NCI-H187 (cell line): ENCODE data around the gene PLIN1.
"Not testable (repeated sequence)": the region's sequence is repeated elsewhere in the genome, so short reads cannot be mapped to it uniquely, and the experiment has no call there.

Source experiments
- DNase-seq, 2 experiments: peaks; one replicate each; lab custom pipeline; 2025; lab: John Stamatoyannopoulos, UW

Gene PLIN1, protein sequence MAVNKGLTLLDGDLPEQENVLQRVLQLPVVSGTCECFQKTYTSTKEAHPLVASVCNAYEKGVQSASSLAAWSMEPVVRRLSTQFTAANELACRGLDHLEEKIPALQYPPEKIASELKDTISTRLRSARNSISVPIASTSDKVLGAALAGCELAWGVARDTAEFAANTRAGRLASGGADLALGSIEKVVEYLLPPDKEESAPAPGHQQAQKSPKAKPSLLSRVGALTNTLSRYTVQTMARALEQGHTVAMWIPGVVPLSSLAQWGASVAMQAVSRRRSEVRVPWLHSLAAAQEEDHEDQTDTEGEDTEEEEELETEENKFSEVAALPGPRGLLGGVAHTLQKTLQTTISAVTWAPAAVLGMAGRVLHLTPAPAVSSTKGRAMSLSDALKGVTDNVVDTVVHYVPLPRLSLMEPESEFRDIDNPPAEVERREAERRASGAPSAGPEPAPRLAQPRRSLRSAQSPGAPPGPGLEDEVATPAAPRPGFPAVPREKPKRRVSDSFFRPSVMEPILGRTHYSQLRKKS

DNA sequence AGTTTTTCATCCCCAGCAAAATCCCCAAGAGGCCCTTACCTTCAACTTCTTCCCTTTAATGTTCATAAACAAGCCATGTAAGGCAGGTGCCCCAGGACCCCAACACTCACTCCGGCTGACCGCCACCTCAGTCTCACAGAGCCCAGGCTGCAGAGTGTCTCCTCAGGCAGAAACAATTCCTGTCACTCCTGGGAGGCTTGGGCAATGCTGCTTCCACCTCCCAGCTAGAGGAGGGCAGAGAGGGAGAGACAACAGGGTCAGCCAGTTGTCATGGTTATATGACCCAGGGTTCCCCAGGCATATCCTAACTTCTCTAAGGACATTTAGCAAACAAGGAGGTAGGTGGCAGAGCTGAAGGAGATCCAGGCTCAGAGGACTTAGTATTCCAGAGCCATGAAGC lies at the start of gene PLIN1:
Gene PLIN1 (minus strand): TSS at position 156 of the 400 bp plus-strand sequence. CDS start 1,878 bp downstream, outside the sequence.
- DNase-seq: no peak

DNA sequence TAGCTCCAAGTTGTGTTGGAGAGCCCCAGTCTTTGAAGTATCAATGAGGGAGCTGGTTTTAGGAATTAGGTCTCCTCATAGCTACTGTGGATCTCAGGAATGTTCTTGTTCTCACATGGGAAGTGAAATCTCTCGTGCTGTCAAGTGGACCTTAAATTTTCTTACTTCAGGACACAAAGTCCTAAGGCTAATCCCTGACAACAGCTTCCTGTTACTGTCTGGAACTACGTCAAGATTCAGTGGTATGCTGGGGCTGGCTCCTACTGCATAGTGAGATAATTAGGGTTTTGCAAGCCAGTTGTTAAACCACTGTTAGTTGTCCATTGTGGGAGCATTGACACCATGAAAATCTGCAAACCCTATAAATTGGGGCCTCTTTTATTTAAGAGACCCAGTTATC lies 49.1 kb upstream of the PLIN1 start:
- no peak for DNase-seq

DNA sequence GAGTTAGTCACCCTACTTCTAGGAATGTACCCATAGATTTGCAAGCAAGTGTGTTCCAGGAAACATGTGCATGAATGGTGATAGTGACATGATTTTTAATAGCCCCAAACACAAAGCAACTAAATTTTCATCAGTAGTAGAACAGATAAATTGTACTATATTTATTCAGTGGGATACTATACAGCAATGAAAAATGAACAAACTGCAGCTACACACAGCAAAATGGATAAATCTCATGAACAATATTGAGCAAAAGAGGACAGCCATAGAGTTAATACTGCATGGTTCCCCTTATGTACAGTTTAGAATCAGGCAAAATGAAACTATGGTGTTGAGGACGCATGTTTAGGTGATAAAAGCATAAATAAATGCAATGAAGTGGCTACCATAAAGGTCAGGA lies 45.9 kb upstream of the PLIN1 start:
- no peak for DNase-seq

DNA sequence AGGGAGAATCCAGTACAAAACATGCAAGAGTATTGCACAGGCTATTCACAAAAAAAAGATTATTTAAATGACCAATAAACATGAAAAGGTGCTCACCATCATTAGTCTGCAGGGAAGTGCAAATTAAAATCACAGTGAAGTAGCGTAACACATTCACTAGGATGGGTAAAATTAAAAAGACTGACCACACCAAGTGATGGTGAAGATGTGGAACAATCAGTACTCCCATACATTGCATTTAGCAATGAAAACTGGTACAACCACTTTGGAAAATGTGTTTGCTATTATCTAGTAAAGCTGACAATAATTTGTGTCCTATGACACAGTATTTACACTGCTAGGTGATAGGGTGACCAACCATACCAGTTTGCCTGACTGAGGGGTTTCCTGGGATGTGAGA lies 45.5 kb upstream of the PLIN1 start:
- DNase-seq: no peak

DNA sequence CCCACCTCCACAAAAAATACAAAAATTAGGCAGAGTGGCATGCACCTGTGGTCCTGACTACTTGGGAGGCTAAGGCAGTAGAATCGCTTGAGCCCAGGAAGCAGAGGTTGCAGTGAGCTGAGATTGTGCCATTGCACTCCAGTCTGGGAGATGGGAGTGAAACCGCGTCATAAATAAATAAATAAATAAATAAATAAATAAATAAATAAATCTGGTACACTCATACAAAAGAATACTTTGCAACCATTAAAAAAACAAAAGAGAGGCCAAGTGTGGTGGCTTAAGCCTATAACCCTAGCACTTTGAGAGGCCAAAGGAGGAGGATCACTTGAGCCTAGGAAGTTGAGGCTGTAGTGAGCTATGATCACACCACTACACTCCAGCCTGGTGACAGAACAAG lies 43.9 kb upstream of the PLIN1 start:
- no peak for DNase-seq

DNA sequence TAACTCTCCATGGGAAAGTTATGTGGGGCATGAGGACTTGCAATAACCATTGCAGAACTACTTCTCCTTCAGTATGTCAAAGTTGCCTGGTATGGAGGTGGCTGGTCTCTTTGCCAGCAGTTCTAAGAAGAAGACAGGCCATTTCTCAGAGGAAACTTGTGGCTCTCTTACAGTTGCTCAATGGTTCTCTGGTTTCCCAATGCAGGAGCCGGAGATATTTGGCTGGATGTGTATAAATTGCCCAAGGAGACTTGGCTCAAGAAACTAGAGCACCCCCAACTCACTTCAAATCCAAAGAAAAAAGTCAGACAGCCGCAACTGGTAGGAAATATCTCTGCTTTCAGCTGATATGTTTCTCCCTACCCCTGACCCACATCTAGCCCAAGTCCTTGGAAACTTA lies 35.6 kb upstream of the PLIN1 start:
- no peak for DNase-seq

DNA sequence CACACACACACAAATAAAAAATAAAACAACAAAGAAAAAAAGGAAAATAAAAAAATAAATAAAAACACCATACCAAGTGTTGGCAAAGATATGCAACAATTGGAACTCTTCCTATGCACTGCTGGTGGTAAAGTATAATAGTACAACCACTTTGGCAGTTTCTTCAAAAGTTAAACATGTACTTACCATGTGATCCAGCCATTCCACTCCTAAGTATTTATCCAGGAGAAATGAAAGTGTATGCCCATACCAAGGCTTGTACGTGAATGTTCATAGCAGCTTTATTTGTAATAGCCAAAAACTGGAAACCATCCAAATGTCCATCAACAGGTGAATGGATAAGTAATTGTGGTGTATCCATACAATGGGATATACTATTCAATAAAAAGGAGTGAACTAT lies 28.4 kb upstream of the PLIN1 start:
- no peak for DNase-seq

DNA sequence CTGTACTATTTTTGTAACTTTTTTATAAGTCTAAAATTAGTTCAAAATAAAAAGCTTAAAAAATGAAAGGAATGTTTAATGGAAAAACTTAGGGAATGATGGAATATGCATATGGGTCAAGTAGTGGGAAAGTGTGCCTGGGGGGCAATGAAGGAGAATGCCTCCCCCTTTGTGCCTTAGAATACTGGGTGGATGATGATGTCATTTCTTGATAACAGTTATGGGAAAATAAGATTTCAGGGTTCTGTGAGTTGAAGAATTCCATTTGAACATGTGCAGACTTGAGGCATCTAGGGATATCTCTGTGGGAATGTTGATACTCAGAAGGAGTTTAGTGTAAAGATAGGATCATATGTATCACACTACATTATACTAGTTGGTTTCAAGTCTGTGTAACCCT lies 25.2 kb upstream of the PLIN1 start:
- no peak for DNase-seq

DNA sequence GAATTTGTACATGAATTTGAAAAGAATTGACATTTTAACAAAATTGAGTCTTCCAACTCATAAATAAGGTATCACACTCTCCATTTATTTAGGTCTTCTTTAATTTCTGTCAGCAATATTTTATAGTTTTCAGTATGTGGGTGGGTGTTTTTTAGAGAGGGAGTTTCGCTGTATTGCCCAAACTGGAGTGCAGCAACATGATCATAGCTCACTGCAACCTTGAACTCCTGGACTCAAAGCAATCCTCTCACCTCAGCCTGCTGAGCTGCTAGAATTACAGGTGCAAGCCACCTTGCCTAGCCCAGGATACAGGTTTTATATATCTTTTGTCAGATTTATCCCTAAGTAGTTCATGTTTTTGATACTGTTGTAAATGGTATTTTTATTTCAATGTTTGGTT lies 16.0 kb upstream of the PLIN1 start:
- DNase-seq: no peak

DNA sequence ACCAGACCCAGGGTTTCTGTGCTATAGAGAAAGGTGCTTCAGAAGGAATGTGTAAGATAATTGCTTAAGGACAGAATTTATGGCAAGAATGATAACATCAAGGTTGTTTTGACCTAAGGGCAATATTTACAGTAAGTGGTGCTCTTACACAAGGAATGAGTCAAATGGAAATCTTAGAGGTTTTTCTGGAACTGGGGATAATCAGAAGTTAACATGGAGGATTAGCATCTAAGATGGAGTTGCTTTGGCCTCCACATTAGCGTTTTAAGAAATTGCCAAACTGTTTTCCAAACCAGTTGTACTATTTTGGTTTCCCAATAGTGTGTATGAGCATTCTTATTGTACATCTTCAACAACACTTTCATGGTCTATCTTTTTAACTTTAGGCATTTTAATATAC lies 14.5 kb upstream of the PLIN1 start:
- DNase-seq: no peak

DNA sequence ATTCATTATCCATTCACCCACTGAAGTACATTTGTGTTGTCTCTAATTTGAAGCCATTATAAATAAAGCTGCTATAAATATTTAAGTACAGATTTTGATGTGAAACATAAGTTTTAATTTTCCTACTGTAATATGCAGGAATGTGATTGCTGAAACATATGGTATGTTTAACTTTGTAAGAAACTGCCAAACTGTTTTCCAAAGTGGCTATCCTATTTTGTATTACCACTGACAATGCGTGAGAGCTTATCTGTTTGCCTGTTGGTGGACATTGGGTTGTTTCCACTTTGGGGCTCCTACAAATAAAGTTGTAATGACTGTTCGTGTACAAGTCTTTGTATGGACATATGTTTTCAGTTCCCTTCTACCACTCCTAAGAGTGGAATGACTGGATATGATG lies 13.9 kb upstream of the PLIN1 start:
- no peak for DNase-seq

DNA sequence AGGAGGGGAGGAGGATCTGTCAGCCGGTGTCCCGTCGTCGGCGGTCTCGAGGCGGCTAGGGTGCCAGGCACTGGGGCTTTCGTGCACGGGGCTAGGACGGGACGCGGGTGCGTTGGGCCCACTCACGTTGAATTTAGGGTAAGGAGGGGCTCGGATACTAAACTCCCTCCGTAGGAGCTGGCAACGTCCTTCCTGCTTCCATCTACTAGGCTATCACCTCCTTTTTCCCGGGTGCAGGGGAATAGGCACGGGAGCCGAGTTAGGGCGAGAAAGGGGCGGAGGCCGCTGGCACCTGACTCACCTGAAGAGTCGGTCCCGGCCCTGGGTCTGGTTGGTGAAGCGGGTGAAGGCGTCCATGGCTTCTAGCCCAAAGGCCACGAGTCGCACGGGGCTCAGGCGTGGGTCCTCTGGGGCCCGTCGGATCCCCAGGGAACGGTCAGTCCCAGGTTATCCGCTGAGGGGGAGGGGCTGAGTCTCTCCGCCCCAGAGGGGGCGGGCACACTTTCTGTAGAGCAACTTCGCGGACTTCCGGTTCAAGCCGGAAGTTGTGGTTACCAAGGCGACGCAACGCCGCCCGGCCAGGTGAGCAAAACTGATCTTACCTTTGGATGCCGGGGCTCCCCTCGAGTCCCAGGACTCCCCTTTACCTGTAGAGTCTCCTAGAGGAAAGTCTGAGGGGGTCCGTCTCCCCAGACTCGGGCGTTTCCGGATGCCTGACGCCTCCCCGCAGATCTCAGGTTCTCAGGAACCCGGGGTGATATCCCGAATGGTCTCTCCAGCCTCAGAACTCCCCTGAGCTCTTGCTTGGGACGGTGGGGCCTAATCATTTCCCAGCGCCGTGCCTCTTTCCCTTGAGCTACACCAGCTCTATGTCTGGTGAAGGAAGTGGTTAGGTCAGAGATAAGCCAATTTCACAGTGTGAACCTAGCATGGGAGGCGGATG lies 11.4 kb upstream of the PLIN1 start, which contains the start of the genes PEX11A and WDR93:
Gene PEX11A (minus strand): TSS at position 479 of the 943 bp plus-strand sequence. CDS start 122 bp downstream, at position 357.
Gene WDR93 (plus strand): TSS at position 536 of the 943 bp plus-strand sequence. CDS start 10,936 bp downstream, outside the sequence.
- DNase-seq: peak; percentile 57 to 63

DNA sequence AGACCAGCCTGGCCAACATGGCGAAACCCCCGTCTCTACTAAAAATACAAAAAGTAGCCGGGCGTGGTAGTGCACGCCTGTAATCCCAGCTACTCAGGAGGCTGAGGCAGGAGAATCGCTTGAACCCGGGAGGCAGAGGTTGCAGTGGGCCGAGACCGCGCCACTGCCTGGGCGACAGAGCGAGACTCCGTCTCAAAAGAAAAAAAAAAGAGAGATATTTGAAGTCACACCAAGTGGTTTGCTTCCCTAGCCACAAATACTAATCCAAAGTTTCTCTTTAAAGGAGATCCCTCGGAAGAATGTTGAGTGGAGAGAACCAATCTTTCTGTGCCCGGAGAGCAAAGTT lies 10.7 kb upstream of the PLIN1 start:
- DNase-seq: not testable (repeated sequence)

DNA sequence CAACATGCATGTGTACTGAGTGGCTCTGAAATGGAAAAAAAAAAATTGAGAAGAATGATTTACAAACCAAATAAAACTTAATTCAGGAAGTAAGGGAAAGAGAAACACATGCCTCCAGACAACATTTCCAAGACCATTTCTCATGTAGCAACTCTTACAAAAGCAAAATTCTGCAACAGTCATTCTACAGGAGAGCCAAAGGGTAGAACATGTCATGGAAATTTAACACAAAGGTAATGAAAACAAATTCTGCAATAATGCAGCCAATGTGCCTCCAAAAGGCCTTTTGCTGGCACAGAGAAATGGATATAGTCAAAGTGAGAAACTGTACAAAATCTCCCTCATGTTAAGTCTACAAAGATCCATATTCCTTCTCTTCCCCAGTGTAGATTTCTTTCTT lies 7.4 kb upstream of the PLIN1 start:
- DNase-seq: no peak

DNA sequence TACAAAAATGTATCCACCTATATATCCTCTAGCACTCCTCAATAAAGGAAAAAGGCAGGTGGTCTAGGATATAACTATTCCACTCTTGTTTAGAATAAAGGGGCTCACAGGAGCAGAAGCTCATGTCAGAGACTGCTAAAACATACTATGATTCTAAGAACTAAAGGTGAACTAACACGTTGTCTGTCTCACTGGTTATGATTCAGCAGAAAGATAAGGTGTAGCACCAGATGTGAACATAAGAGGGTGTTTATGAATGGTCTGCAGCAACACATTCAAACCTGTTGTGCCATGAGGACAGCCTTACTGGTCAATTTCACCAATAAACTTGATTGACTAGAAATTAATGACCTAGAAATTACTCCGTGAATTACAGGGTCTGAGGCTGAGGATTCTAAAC lies 6.8 kb upstream of the PLIN1 start:
- DNase-seq: no peak

DNA sequence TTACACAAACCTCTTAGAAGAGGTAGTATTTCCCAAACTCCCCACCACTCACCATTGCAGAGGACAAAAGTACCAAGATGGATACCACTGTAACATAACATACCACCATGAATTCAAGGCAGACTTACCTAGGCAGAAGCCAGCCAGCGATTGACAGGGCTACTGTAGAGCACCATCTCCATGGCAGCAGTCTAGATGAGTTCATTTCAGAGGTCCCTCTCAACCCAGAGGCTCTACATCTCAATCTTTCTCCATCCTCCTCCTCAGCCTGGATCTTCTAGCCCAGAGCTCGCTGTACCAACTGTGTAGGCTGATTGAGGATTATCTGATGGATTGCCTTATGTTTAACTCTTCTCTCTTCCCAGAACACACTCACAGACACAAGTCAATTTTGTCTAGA lies 2.0 kb upstream of the PLIN1 start:
- DNase-seq: no peak

DNA sequence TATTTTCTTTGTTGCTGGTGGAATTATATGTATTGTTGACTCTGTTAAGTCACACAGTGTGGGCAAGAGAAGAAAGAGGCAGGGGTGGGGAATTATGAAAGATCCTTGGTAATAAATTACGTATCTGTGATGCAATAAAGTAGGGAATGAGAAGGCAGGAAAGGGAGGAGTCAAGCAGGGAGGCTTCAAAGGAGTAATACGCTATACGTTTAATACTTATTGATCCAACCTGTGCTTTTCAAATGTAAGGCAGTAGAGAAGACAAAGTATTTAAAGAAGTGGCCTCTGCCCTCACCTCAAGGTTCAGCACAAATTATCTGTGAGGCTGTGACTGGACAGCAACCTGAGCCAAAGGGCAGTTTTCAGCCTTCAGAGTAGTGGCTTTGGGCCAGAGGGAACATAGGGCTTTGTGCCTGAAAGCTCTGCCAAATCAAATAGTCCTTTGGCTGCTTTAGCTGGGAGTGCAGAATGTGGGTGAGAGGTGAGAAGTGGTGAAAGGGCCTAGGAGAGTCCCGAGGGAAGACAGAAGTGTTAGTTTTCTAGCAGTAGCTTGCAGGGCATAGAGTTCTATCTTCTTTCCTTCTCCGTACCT lies 1.2 kb upstream of the PLIN1 start:
- DNase-seq: no peak

DNA sequence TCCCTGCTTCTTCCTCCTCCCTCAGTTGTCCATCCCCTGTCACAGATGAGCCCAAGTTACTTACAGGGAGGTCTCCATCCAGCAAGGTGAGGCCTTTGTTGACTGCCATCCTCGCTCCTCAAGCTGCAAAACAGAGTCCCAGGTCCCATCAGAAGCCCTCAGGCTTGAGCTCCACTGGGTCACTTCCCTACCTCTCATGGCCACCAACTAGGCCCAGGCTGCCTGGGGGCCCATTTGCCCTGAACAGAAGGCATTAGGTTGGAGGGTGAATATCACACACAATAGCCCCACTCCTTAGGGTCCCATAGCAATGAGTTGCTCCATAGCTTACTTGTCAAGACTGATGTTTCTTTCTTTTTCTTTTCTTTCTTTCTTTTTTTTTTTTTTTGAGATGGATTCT lies 1.8 kb downstream of the PLIN1 start:
- no peak for DNase-seq

DNA sequence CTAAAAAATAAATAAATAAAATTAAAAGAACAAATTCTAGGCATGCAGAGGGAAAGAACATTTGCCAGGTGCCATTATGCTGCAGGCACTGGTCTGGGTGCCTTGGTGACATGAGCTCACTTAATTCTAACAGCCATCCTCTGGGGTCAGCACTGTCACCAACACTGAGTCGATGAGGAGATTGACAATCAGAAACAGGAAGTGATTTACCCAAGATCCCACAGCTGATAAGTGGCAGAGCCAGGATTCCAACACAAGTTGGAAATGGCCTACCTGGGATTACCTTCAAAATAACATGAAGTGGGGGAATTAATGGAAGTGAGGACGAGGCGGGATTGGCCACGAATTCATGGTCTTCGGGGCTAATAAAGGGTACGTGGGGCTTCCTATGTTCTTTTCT lies 3.6 kb downstream of the PLIN1 start:
- DNase-seq: no peak

DNA sequence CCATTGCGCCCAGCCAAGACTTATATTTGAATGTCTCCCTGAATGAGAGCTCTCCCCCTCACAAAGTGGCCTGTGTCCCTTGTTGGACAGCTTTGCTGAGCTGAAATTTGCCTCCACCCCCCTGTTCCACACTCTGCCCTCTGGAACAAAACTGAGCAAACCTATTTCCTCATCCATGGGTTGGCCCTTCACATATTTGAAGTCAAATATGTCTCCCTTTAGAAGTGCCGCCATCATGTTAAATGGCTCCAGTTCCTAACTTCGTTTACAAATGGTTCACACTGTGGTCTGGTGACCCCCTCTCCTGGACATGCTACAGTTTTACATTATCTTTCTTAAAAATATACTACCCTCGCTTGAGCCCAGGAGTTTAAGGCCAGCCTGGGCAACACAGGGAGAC lies 4.6 kb downstream of the PLIN1 start:
- DNase-seq: no peak

DNA sequence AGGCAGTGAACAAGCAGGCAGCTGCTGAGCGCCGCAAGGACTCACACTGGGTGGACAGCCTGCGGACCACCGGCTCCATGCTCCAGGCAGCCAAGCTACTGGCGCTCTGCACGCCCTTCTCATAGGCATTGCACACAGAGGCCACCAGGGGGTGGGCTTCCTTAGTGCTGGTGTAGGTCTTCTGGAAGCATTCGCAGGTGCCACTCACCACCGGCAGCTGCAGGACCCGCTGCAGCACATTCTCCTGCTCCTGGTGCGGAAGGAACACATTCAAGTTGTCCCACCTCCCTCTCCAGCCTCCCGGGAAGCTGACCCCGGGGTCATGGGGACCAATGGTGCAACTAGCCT lies 6.0 kb downstream of the PLIN1 start:
- peak in 1 of 2 experiments; percentile 16 for DNase-seq
